ENCODE results near the gene SPATS1. TPM values are rescaled to one million over a fixed set of nuclear protein-coding genes. Genes with fewer than 3 reads are reported as not detected.

SPATS1 gene
- total and polyA plus RNA-seq, 2 of the 13 experiments (the other 11 are each of a cell fraction or from before 2014, with no cell fraction given): not detected

- peaks cover 62 to 91% of the 10 kb centered on the region in 2 experiments for H3K36me3 ChIP-seq (replicated peaks in 1 of 2; ENCODE audit: control insufficient read depth in 1 of 2, insufficient read depth in 2 of 2, low read length in 2 of 2)
- CTCF ChIA-PET (ENCODE audit: low intra/inter-chr PET ratio, low total read pairs): no interaction called here
Measured at GRCh38 chr6:44306710-44307109, 35.7 kb upstream of the SPATS1 start.

More at GRCh38 chr6:44306710-44307109, 35.7 kb upstream of the SPATS1 start:
- ATAC-seq: no peak
- H3K27ac ChIP-seq (ENCODE audit: extremely low read length, insufficient read depth, low read length): no peak overlapping the region
- POLR2A ChIA-PET: no interaction called here
- H2AFZ ChIP-seq (ENCODE audit: low read length): no peak overlapping the region
- no peak for TF ChIP-seq POLR2AphosphoS2 (IDR thresholded peaks at IDR 0.05; ENCODE audit: low read depth, low read length)
- TF ChIP-seq FOXO4 (CRISPR knock-in tag; conservative IDR thresholded peaks at IDR 0.05): no peak
- no peak for TF ChIP-seq ZNF142 (CRISPR knock-in tag; IDR thresholded peaks at IDR 0.05)
- no peak for TF ChIP-seq ZBTB42 (CRISPR knock-in tag; IDR thresholded peaks at IDR 0.05)
- TF ChIP-seq DNMT3B (CRISPR knock-in tag; conservative IDR thresholded peaks at IDR 0.05): no peak
- no peak for TF ChIP-seq ZNF724P (CRISPR knock-in tag; IDR thresholded peaks at IDR 0.05; ENCODE audit: borderline replicate concordance)
- TF ChIP-seq NR3C1 (CRISPR knock-in tag; IDR thresholded peaks at IDR 0.05): no peak
- no peak for TF ChIP-seq JUND (CRISPR knock-in tag; IDR thresholded peaks at IDR 0.05)
- TF ChIP-seq ZNF761 (CRISPR knock-in tag; conservative IDR thresholded peaks at IDR 0.05): no peak
- TF ChIP-seq ESRRA (CRISPR knock-in tag; IDR thresholded peaks at IDR 0.05; ENCODE audit: low read depth): no peak
- TF ChIP-seq TRIM22 (IDR thresholded peaks at IDR 0.05): no peak
- no peaks in the 10 kb centered on the region for H3K9me3 ChIP-seq (ENCODE audit: low read length)
- BruUV-seq (replicated peaks): no TSS peak
- H3K9ac ChIP-seq (ENCODE audit: insufficient read depth, low read depth, low read length): no peak overlapping the region
- H3K79me2 ChIP-seq (ENCODE audit: insufficient read depth, low read length): peaks cover 3% of the 10 kb centered on the region
- in situ Hi-C loops (cut with HindIII; ENCODE audit: extremely low pct_ligation_motif_present, low pct_unique_long_range_greater_than_20kb): no loop called here
- H4K20me1 ChIP-seq (ENCODE audit: insufficient read depth, low read length): no peaks in the 10 kb centered on the region
- H3K4me3 ChIP-seq (replicated peaks in 1 of 3; ENCODE audit: insufficient read depth in 1 of 3, low read depth in 2 of 3, low read length in 3 of 3): no peak overlapping the region
- intact Hi-C loops (cut with micrococcal nuclease; ENCODE audit: unreplicated experiment): no loop called here
- WGBS (ENCODE audit: low lambda C conversion rate): 94% methylated on average over 8 of the region's 8 CpGs
- H3K4me2 ChIP-seq (ENCODE audit: low read depth, low read length): no peak overlapping the region
- H3K4me1 ChIP-seq (ENCODE audit: insufficient read depth, low read length): peaks cover 4% of the 10 kb centered on the region
- no peak for FAIRE-seq
- no peaks in the 10 kb centered on the region for H3K27me3 ChIP-seq (ENCODE audit: control insufficient read depth in 1 of 2, insufficient read depth in 2 of 2, low read length in 2 of 2)
- DNase-seq (ENCODE audit: low spot score): no peak

Measured in HepG2 (cell line).